ENCODE measurements around the gene KIRREL1.

Gene KIRREL1

DNA sequence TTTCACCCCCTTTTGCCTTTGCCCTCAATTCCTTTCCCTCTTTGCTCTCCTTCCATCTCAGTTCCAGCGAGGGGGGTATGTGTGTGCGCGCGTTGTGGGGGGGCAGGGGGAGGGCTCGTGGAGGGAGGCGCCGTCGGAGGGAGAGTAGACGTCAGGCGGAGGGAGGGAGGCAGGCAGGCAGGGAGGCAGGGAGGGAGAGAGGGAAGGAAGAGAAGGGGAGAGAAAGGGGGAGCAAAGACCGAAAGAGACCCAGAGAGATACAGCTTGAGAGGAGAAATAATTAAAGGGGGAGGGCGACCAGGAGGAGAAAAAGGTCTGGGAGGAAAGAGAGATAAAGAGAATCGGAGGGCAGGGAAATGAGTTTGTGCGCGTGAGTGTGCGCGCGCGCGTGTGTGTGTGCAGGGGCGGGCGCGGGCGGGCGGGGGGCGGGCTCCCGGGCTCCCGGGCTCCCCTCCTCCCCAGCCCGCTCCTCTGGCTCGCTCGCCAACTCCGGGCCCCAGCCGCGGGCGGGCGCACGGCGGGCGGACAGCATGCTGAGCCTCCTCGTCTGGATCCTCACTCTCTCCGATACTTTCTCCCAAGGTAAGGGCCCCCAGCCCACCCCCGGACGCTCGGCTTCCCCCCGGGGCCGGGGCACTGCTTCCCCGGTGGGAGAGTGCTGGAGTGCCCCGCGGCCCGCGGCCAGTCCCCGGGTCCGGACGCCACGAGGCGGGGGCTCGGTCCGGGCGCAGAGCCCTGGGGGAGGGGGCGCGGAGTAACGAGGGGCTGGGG is at the start of gene KIRREL1:
Gene KIRREL1, plus strand, starts transcription at position 499 of the 771 bp plus-strand sequence. Its CDS starts 32 bp downstream, at position 531.
- Histone ChIP-seq H3K9me3 (no peaks in the 10 kb centered on the region), H3K4me3 (peak within 1 kb of the TSS; percentile 91 to 99), H3K27ac (peak within 1 kb of the TSS; percentile 97 to 99), H3K4me1 (peaks cover 0 to 45% (median 39%) of the 10 kb centered on the region in 4 donors), H3K27me3 (no peaks in the 10 kb centered on the region), H3K36me3 (no peaks in the 10 kb centered on the region)
- TF ChIP-seq, protein P1, sequence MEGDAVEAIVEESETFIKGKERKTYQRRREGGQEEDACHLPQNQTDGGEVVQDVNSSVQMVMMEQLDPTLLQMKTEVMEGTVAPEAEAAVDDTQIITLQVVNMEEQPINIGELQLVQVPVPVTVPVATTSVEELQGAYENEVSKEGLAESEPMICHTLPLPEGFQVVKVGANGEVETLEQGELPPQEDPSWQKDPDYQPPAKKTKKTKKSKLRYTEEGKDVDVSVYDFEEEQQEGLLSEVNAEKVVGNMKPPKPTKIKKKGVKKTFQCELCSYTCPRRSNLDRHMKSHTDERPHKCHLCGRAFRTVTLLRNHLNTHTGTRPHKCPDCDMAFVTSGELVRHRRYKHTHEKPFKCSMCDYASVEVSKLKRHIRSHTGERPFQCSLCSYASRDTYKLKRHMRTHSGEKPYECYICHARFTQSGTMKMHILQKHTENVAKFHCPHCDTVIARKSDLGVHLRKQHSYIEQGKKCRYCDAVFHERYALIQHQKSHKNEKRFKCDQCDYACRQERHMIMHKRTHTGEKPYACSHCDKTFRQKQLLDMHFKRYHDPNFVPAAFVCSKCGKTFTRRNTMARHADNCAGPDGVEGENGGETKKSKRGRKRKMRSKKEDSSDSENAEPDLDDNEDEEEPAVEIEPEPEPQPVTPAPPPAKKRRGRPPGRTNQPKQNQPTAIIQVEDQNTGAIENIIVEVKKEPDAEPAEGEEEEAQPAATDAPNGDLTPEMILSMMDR (IDR thresholded peaks at IDR 0.05), result no peak
- intact Hi-C loops (cut with DNase I; ENCODE audit: low total_unique reads), result loop anchor here (2.0 kb wide), 2 partner anchors 43 to 95 kb away; no protein-coding TSS in a partner anchor
- peak; percentile 73 to 89 for DNase-seq

DNA sequence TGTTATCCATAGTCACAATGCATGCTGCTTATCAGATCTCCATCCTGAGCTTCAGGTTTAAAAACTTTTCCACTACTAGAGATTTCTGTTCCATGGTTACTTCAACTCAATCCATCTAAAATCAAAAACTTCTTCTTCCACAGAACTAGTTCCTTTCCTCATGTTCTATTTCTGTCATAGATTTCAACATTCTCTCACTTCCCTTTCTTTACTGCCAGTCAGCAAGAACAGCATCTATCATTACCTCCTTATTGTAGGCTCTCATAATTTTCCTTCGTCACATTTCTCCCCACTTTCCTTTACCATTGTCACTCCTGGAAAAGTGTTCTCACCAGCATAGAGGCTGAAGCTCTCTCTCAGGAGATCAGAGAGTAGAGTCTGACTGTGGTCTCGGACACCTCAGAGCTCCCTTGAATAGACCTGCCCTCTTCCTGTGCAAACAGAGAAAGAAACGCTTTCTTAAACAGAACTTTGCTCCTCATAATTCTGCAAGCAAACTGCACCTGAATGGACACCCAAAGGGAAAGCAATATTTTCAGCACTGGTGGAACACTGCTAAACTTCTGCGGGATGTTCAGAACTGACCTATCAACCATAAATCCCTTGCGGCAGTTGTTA is 48.7 kb upstream of the KIRREL1 start:
- Histone ChIP-seq H3K9me3 (no peaks in the 10 kb centered on the region), H3K27ac (no peak overlapping the region), H3K4me1 (no peaks in the 10 kb centered on the region), H3K4me3 (no peak overlapping the region), H3K36me3 (no peaks in the 10 kb centered on the region), H3K27me3 (peaks cover 0 to 2% of the 10 kb centered on the region in 2 donors)
- no peak for DNase-seq
- TF ChIP-seq, protein P1 (IDR thresholded peaks at IDR 0.05), result no peak
- intact Hi-C loops (cut with DNase I; ENCODE audit: low total_unique reads), result no loop called here

DNA sequence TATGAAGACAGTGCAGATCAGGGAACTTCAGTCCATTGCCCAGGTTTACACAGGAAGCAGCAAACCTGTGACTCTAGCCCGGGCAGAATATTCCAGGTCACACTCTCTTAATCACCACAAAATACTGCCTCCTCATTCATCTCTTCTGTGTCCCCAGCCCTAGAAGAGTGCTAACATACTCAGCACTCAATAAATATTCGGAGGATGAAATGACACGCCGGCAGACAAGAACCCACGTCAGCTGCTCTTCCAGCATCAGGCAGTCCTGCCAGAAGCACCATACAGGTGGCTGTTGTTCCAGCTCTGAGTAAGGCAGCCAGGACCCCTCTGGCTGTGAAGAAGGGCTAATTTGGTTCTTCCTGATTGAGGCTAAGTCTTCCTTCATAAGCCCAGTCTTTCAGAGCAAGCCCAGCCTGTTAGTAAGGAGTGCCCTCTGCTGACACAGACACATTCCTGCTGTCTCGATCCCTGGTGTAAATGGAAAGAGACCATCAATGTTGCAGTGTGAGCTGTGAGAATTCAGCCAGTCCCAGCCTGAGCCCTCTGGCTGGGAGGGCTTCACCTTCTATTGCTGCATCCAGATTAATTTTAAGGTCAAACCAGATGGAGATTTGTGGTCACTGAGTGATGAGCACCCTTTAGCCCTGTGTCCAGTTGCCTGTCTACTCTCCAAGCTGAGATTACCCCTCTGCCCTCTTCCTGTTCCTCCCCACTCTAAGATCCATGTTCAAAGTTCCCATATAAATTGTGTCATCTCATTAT is 45.0 kb upstream of the KIRREL1 start:
- no peaks in the 10 kb centered on the region for H3K9me3 ChIP-seq
- no peak overlapping the region for H3K4me3 ChIP-seq
- DNase-seq, result no peak
- intact Hi-C loops (cut with DNase I; ENCODE audit: low total_unique reads), result no loop called here
- H3K4me1 ChIP-seq, result no peaks in the 10 kb centered on the region
- no peaks in the 10 kb centered on the region for H3K36me3 ChIP-seq
- H3K27ac ChIP-seq, result no peak overlapping the region
- peaks cover 0 to 14% of the 10 kb centered on the region in 2 donors for H3K27me3 ChIP-seq
- TF ChIP-seq, protein P1 (IDR thresholded peaks at IDR 0.05), result no peak

DNA sequence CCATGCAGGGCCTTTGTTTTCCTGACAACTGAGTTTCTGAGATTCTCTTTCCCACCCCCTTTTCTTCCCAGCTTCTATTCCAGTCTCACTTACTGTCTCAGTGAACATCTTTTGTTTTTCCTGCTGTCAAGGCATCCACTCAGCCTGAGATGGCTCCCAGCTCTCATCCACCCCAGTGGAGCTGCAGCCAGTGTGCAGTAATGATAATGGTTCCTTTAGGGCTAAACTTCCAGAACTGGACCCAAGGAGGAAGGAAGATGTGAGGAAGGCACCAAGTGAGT is 44.4 kb upstream of the KIRREL1 start:
- no peak overlapping the region for H3K27ac ChIP-seq
- peaks cover 0 to 14% of the 10 kb centered on the region in 2 donors for H3K27me3 ChIP-seq
- no peaks in the 10 kb centered on the region for H3K36me3 ChIP-seq
- TF ChIP-seq, protein P1 (IDR thresholded peaks at IDR 0.05), result no peak
- DNase-seq, result no peak
- no peak overlapping the region for H3K4me3 ChIP-seq
- no peaks in the 10 kb centered on the region for H3K9me3 ChIP-seq
- intact Hi-C loops (cut with DNase I; ENCODE audit: low total_unique reads), result no loop called here
- no peaks in the 10 kb centered on the region for H3K4me1 ChIP-seq

DNA sequence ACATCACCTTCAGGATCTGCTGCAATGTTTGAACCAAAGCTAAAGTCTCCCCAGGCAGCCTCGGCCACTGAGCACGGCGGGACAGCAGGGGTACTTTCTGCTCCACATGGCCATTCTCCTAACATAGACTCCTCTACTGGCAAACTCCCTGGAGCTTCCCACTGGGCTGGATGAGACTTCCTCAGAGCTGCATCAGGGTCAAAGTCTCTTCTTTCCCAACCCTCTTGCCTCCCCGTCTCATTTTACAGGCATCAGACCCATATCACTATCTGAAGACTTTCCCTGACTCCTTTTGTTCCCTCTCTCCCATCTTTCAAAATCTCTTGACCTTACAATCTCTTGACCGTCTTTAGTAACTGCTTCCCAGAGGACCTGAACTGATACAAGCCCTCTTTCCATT is 42.2 kb upstream of the KIRREL1 start:
- intact Hi-C loops (cut with DNase I; ENCODE audit: low total_unique reads), result no loop called here
- Histone ChIP-seq H3K27me3 (peaks cover 0 to 14% of the 10 kb centered on the region in 2 donors), H3K4me1 (no peaks in the 10 kb centered on the region), H3K9me3 (no peaks in the 10 kb centered on the region), H3K4me3 (no peak overlapping the region), H3K27ac (no peak overlapping the region), H3K36me3 (no peaks in the 10 kb centered on the region)
- DNase-seq, result no peak
- TF ChIP-seq, protein P1 (IDR thresholded peaks at IDR 0.05), result no peak
